Cardiac septum (tissue), 1 donor: ENCODE measurements around the gene SBK2. TPM values are rescaled to one million over a fixed set of nuclear protein-coding genes. Genes with fewer than 3 reads are reported as not detected.
A peak's percentile ranks its signal among the peaks of the same experiment; 100 is the strongest.
"Not testable (repeated sequence)": the region's sequence is repeated elsewhere in the genome, so short reads cannot be mapped to it uniquely, and the experiment has no call there.

Experiments
- DNase-seq: peaks from one replicate; pipeline ENCODE4 v3.0.0-alpha.2; 2020; ENCODE audit warnings: low spot score
- intact Hi-C: fragments of 100-400 bp; cut with DNase I; formaldehyde crosslinking; loops from one replicate; pipeline ENCODE4 v1.14.0; 2022
- long read RNA-seq: library from polyadenylated mRNA; unstranded; transcript quantifications from one replicate; pipeline ENCODE4 v2.0.0, GENCODE V29; 2021
- total RNA-seq: library from RNA; stranded (reverse); fragmentation: NEBNext Ultra II Directional; extraction: Animal tissue kit (Norgen Biotek cat#: 25700); gene quantifications from one replicate; pipeline ENCODE4 v1.2.1, GENCODE V29; 2021
- donor health status: DM: no; HTN: no; CAD: no.

Gene SBK2
- 2.0 TPM for total RNA-seq
- long read RNA-seq, partial matches to known transcripts, result 0 of 4 reads
- long read RNA-seq, other reads (novel, unspliced or antisense), result 1 of 4 reads

- intact Hi-C loops, result no loop called here
- DNase-seq, result no peak
Observed at GRCh38 chr19:55536951-55537740, at the start of gene SBK2. Gene SBK2, minus strand, starts transcription at chr19:55537133. Its CDS starts 839 bp downstream, at chr19:55536294.

- intact Hi-C loops, result no loop called here
- peak; percentile 86 for DNase-seq
Observed at GRCh38 chr19:55585658-55586339, 48.9 kb upstream of the SBK2 start.

GRCh38 chr19:55584871-55585270, 47.9 kb upstream of the SBK2 start:
- intact Hi-C loops, result loop anchor here (5.0 kb wide), 2 partner anchors 38 to 68 kb away; partner anchors contain the start of gene SBK3
- DNase-seq, result no peak

GRCh38 chr19:55583897-55584296, 47.0 kb upstream of the SBK2 start:
- intact Hi-C loops, result loop anchor here (5.0 kb wide), 2 partner anchors 37 to 67 kb away; partner anchors contain the start of gene SBK3

GRCh38 chr19:55582284-55582683, 45.4 kb upstream of the SBK2 start:
- intact Hi-C loops, result loop anchor here (5.0 kb wide), 2 partner anchors 35 to 65 kb away; partner anchors contain the start of gene SBK3
- DNase-seq, result not testable (repeated sequence)

More at GRCh38 chr19:55583897-55584296, 47.0 kb upstream of the SBK2 start:
- DNase-seq, result not testable (repeated sequence)

GRCh38 chr19:55581823-55582223, 44.9 kb upstream of the SBK2 start:
- intact Hi-C loops, result loop anchor here (5.0 kb wide), 2 partner anchors 35 to 65 kb away; partner anchors contain the start of gene SBK3
- no peak for DNase-seq

- intact Hi-C loops, result loop anchor here (5.0 kb wide), 2 partner anchors 34 to 64 kb away; partner anchors contain the start of gene SBK3
Observed at GRCh38 chr19:55581145-55581822, 44.4 kb upstream of the SBK2 start.

GRCh38 chr19:55580628-55581144, 43.8 kb upstream of the SBK2 start, which contains the start of gene ZNF579:
Gene ZNF579, minus strand, starts transcription at chr19:55580848. Its CDS starts 1,209 bp downstream, at chr19:55579639.
- intact Hi-C loops, result loop anchor here (5.0 kb wide), 2 partner anchors 33 to 63 kb away; partner anchors contain the start of gene SBK3
- DNase-seq, result peak; percentile 91

More at GRCh38 chr19:55581145-55581822, 44.4 kb upstream of the SBK2 start:
- no peak for DNase-seq

- peak; percentile 75 for DNase-seq
- intact Hi-C loops, result loop anchor here (5.0 kb wide), 2 partner anchors 33 to 63 kb away; partner anchors contain the start of gene SBK3
Observed at GRCh38 chr19:55579766-55580621, 43.1 kb upstream of the SBK2 start.

- intact Hi-C loops, result no loop called here
- no peak for DNase-seq
Observed at GRCh38 chr19:55578761-55579747, 42.1 kb upstream of the SBK2 start.

GRCh38 chr19:55578031-55578760, 41.3 kb upstream of the SBK2 start:
- no peak for DNase-seq
- intact Hi-C loops, result no loop called here

- no peak for DNase-seq
- intact Hi-C loops, result no loop called here
Observed at GRCh38 chr19:55576746-55577145, 39.8 kb upstream of the SBK2 start.

GRCh38 chr19:55573929-55574328, 37.0 kb upstream of the SBK2 start:
- DNase-seq, intact Hi-C loops: not testable (repeated sequence)

- intact Hi-C loops, DNase-seq: not testable (repeated sequence)
Observed at GRCh38 chr19:55569477-55569876, 32.5 kb upstream of the SBK2 start.

GRCh38 chr19:55567708-55568328, 30.9 kb upstream of the SBK2 start:
- no peak for DNase-seq
- intact Hi-C loops, result no loop called here

GRCh38 chr19:55566823-55567222, 29.9 kb upstream of the SBK2 start:
- DNase-seq, result no peak
- intact Hi-C loops, result no loop called here
